ENCODE results near the gene GNG4.

DNA sequence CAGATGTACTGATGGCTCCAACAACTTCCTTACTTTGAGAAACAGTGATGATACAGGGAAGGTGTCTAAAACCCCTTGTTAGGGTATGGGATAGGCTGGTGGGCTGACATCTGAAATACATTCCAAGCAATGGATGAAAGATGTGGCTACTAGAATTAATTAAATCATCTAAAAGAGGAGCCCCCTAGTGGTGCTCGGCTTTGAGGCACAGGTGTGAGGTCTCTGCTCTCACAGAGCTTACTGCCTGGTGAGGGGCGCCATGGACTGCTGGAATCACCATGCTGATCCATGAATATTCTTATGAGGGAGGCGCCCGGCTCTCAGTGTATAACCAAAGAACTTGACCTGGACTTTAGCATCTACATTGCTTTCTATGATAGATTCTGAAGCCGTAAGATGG lies 48.5 kb downstream of the GNG4 start:
- TF ChIP-seq, protein P1, sequence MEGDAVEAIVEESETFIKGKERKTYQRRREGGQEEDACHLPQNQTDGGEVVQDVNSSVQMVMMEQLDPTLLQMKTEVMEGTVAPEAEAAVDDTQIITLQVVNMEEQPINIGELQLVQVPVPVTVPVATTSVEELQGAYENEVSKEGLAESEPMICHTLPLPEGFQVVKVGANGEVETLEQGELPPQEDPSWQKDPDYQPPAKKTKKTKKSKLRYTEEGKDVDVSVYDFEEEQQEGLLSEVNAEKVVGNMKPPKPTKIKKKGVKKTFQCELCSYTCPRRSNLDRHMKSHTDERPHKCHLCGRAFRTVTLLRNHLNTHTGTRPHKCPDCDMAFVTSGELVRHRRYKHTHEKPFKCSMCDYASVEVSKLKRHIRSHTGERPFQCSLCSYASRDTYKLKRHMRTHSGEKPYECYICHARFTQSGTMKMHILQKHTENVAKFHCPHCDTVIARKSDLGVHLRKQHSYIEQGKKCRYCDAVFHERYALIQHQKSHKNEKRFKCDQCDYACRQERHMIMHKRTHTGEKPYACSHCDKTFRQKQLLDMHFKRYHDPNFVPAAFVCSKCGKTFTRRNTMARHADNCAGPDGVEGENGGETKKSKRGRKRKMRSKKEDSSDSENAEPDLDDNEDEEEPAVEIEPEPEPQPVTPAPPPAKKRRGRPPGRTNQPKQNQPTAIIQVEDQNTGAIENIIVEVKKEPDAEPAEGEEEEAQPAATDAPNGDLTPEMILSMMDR (IDR thresholded peaks at IDR 0.05), result no peak
- TF ChIP-seq POLR2AphosphoS5 (IDR thresholded peaks at IDR 0.05) (no peak), POLR2A (IDR thresholded peaks at IDR 0.05) (no peak), EP300 (IDR thresholded peaks at IDR 0.05) (no peak)

Measured in sigmoid colon (tissue), 4 donors.